Ectodermal cell (in vitro differentiated cells): ENCODE data around the gene RNF115.
A peak's percentile ranks its signal among the peaks of the same experiment; 100 is the strongest.
"Not testable (repeated sequence)": the region's sequence is repeated elsewhere in the genome, so short reads cannot be mapped to it uniquely, and the experiment has no call there.

Source experiments
- H3K27ac ChIP-seq: 2 replicates; pipeline ENCODE4 v1.7.0; 2013; ENCODE audit warnings: mild to moderate bottlenecking, low read depth, low read length; ENCODE audit not compliant: insufficient read depth, poor library complexity, severe bottlenecking
- H3K27me3 ChIP-seq: 2 replicates; pipeline ENCODE4 v1.7.0; 2013; ENCODE audit warnings: mild to moderate bottlenecking, low read length; ENCODE audit not compliant: insufficient read depth, control insufficient read depth, poor library complexity, severe bottlenecking
- H3K36me3 ChIP-seq: one replicate; pipeline ENCODE4 v1.7.0; 2013; ENCODE audit warnings: low read length; ENCODE audit not compliant: control insufficient read depth, insufficient read depth
- H3K4me1 ChIP-seq: one replicate; pipeline ENCODE4 v1.7.0; 2013; ENCODE audit warnings: low read length; ENCODE audit not compliant: control insufficient read depth, insufficient read depth
- H3K4me3 ChIP-seq: 2 replicates; pipeline ENCODE4 v1.7.0; 2013; ENCODE audit warnings: low read depth, low read length, control low read depth; ENCODE audit not compliant: insufficient read depth
- H3K9me3 ChIP-seq: 2 replicates; pipeline ENCODE4 v1.7.0; 2013; ENCODE audit warnings: mild to moderate bottlenecking, low read length, moderate library complexity; ENCODE audit not compliant: control insufficient read depth
- WGBS, 2 experiments: methylation state at CpG; one replicate each; pipeline ENCODE4 v1.1.7; 2013; ENCODE audit warnings: missing lambda C conversion rate in 2 of 2; 5-methylcytosine and 5-hydroxymethylcytosine counted together

The RNF115 gene

DNA sequence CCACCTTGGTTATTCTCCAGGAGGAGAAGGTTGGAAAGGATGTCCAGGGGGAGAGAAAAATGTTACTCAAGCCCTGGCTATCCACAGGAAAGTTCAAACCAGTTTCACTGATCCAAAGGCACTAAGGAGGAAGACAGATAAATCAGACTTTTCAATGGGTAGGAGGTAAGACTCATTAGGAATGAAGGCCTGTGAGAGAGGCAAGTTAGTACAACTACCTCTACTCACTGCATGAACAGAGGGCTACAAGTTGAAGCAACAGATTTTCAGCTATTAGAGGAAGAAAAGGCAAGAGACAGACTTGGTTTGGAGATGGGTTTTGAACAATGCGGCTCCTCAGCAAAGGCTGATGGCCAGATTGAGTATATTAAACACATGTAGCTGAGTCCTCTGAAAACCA is 87.7 kb downstream of the RNF115 start:
- H3K27ac ChIP-seq = no peak overlapping the region
- no peaks in the 10 kb centered on the region for H3K27me3 ChIP-seq
- 94 to 96% methylated on average over 1 of the region's 1 CpG for WGBS, 2 experiments
- H3K4me3 ChIP-seq = no peak overlapping the region
- H3K9me3 ChIP-seq = no peaks in the 10 kb centered on the region
- no peaks in the 10 kb centered on the region for H3K4me1 ChIP-seq
- H3K36me3 ChIP-seq = no peaks in the 10 kb centered on the region

DNA sequence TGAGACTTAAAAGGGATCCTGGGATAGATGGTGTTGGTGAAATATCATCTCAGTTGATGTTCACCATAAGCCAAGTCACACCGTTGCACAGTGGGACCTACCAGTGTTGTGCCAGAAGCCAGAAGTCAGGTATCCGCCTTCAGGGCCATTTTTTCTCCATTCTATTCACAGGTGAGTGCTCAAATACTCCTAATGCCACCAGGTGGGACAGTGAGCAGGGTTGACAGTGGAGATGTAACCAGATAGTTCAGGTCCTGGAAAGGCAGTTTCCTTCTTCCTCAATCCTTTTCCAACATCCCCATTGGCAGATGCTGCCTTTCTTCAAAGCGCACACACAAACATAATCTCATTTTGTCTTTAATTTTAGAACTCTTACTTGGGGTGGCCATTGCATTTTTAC is 93.0 kb downstream of the RNF115 start:
- H3K27ac ChIP-seq = no peak overlapping the region
- H3K36me3 ChIP-seq = no peaks in the 10 kb centered on the region
- 95 to 96% methylated on average over 3 of the region's 3 CpGs for WGBS, 2 experiments
- H3K9me3 ChIP-seq = no peaks in the 10 kb centered on the region
- H3K4me3 ChIP-seq = no peak overlapping the region
- H3K27me3 ChIP-seq = no peaks in the 10 kb centered on the region
- H3K4me1 ChIP-seq = peaks cover 4% of the 10 kb centered on the region

DNA sequence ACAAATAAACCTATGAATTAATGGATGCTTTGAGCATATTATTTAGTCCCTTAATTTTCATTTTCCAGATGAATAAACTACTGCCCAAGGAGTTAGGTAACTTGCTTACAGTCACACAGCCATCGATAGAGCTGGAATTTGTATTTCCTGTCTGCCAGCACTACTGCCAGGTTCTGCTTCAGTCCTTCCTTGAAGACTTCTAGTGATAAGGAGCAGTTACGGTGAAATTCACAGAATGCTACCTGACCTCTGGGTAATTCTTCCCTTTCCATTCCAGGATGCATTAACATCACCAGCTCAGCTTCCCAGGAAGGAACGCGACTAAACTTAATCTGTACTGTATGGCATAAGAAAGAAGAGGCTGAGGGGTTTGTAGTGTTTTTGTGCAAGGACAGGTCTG is 93.4 kb downstream of the RNF115 start:
- H3K4me1 ChIP-seq = peaks cover 4% of the 10 kb centered on the region
- no peaks in the 10 kb centered on the region for H3K27me3 ChIP-seq
- H3K27ac ChIP-seq = no peak overlapping the region
- H3K9me3 ChIP-seq = no peaks in the 10 kb centered on the region
- no peak overlapping the region for H3K4me3 ChIP-seq
- 95 to 96% methylated on average over 4 of the region's 4 CpGs for WGBS, 2 experiments
- no peaks in the 10 kb centered on the region for H3K36me3 ChIP-seq

DNA sequence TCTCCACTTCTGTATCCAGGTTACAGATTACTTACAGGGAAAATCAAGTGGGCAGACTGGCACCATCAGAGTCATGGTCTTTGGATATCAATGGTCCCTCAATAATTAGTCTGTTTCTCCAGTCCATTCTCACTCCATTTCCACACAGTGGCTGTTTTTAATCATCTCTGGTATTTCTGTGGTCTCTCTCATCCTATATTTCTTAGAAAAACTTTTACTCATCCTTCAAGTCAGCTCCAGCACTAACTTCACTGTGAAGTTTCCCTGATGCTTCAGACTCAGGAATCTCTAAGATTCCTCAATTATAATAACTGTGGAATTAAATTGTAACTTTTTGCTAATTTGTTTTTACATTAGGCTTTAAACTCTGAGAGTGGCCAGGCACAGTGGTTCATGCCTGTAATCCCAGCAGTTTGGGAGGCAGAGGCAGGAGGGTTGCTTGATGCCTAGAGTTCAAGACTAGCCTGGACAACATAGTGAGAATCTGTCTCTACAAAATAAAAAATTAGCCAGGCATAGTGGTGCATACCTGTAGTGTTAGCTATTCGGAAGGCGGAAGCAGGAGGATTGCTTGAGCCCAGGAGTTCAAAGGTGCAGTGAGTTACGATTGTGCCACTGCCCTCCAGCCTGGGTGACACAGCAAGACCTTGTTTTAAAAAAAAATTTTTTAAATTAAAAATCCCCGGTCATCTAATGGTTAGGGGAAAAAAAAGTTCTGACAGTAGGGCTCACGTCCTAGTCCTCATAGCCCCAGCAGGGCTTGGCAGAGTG is 94.0 kb downstream of the RNF115 start:
- Histone ChIP-seq H3K27ac (no peak overlapping the region), H3K4me1 (peaks cover 4% of the 10 kb centered on the region), H3K27me3 (no peaks in the 10 kb centered on the region), H3K4me3 (no peak overlapping the region), H3K9me3 (no peaks in the 10 kb centered on the region), H3K36me3 (no peaks in the 10 kb centered on the region)
- WGBS, 2 experiments = 95 to 97% methylated on average over 5 of the region's 5 CpGs

DNA sequence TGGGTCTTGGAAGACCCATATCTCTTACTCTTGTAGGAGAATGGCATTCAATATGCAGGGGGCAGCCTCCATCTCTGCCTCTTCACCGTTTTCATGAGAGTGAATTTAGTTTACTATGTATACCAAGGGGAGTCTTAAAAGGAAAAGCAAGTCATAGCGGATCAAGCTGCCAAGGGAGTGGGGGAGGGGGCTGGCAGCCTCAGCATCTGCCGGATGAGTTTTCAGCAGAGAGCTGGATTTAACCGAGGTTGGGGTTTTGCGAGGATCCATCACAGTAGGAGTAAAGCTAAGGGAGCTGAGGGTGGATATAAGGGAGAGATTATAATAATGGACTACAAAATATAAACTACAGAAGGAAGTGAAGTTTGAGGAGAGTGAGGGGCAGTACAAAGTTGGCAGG is 94.7 kb downstream of the RNF115 start:
- no peaks in the 10 kb centered on the region for H3K9me3 ChIP-seq
- H3K4me1 ChIP-seq = peaks cover 4% of the 10 kb centered on the region
- H3K27me3 ChIP-seq = no peaks in the 10 kb centered on the region
- H3K4me3 ChIP-seq = no peak overlapping the region
- 65 to 66% methylated on average over 5 of the region's 5 CpGs for WGBS, 2 experiments
- H3K36me3 ChIP-seq = no peaks in the 10 kb centered on the region
- no peak overlapping the region for H3K27ac ChIP-seq

DNA sequence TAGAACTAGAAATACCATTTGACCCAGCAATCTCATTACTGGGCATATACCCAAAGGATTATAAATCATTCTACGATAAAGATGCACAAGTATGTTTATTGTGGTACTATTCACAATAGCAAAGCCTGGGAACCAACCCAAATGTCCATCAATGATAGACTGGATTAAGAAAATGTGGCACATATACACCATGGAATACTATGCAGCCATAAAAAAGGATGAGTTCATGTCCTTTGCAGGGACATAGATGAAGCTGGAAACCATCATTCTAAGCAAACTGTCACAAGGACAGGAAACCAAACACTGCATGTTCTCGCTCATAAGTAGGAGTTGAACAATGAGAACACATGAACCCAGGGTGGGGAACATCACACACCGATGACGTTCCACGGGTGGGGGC is 97.7 kb downstream of the RNF115 start:
- not testable (repeated sequence) for H3K4me3 ChIP-seq, H3K27me3 ChIP-seq, H3K4me1 ChIP-seq, H3K9me3 ChIP-seq, H3K27ac ChIP-seq, H3K36me3 ChIP-seq
- 90 to 97% methylated on average over 4 to 5 of the region's 5 CpGs for WGBS, 2 experiments

DNA sequence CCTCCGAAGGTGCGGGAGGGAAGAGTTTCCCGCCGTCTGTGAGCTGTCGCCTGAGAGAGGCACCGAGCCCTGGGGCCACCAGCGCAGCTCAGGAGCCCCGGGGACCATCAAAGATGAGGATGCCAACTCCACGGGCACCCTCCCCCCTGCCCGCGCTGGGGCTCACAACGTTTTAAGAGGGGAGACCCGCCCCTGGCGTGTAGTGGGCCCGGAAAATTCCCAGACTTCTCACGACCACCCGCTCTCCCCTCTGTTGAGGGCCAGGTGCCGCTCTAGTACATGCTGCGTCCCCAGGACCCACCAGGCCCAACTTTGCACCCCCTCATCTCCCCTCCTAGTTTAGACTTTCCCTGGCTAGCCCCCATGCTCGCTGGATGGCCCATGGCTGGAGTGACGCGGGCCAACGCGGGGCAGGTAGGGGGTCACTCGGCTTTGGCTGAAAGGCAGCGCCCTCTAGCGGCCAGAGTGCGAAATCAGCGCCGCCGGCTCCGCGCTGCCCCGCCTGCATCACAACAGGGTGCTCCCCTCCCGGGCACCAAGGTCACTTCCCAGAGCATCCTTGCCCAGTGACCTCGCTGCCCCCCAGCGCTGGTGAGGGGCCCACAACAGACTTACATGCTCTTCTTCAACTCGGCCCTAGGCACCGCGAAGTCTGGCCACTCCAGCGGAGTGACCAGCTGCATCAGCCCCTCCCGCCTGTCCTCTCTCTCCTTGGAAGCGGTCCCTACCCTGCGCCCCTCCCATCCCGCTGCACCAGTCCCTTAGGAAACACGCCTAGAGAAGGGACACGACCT is 102.8 kb downstream of the RNF115 start:
- Histone ChIP-seq H3K36me3 (no peaks in the 10 kb centered on the region), H3K27ac (no peak overlapping the region), H3K4me3 (peak overlapping the region; percentile 26), H3K27me3 (peaks cover 10% of the 10 kb centered on the region), H3K9me3 (no peaks in the 10 kb centered on the region), H3K4me1 (peaks cover 6% of the 10 kb centered on the region)
- WGBS, 2 experiments = 29 to 32% methylated on average over 47 of the region's 47 CpGs

DNA sequence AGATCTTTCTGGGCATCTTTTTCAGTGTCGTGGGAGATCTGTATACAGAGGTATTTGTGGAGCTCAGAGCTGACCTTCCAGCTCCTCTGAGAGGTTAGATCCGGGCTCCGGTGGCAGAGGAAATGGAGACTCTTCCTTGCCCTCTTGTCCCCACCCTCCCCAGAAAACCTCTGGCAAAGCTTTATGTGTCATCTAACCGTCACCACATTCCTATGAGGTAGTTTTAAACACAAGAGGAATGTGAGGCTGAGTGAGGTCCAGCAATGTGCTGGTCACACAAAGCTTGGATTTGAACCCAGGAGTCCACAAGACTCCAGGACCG is 103.4 kb downstream of the RNF115 start:
- Histone ChIP-seq H3K9me3 (no peaks in the 10 kb centered on the region), H3K27me3 (peaks cover 10% of the 10 kb centered on the region), H3K4me1 (peaks cover 12% of the 10 kb centered on the region), H3K27ac (no peak overlapping the region), H3K36me3 (no peaks in the 10 kb centered on the region), H3K4me3 (no peak overlapping the region)
- 90 to 91% methylated on average over 5 of the region's 5 CpGs for WGBS, 2 experiments

DNA sequence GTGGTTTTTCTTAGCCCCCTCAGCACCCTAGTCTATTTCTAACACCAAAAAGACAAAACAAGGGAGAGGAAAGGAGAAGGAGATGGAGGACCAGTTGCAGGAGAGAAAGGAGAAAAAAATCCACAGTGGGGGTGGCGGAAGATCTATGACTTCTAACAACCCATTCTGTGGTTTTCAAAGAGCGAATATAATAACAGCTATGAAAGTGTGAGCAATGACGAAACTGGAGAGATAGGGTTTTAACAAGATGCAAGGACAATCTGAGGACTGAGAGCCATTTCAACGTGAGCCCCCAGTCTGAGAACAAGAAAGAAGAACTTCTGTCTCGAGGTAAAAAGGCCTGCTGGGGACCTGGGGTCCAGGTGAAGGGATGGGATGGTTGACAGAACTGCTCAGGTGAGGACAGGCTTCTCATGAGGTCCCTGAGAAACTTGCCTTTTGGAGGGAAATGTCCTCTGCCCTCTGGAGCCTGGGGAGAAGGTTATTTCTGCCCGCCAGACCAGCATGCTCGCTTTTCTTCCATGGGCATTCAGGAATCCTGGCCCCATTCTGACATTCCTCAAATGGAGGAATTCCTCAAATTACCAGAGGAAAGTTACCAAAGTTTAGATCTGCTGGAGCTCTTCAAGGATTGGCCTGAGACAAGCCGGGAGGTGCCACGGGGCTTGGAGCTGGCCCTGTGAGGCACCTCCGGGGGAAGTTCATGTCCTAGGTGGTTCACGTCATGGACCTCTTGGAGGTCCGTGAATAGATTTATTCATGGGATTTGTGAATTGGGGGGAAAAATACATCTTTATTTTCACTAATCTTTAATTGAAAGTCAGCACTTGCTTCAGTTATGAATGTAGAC is 104.4 kb downstream of the RNF115 start, which contains the start of gene CD160:
TSS of gene CD160 (plus strand) at position 270 of the 850 bp plus-strand sequence. CDS start 8,829 bp downstream, outside the sequence.
- 91 to 94% methylated on average over 11 to 12 of the region's 12 CpGs for WGBS, 2 experiments
- H3K4me3 ChIP-seq = no peak within 1 kb of the TSS
- peaks cover 10% of the 10 kb centered on the region for H3K27me3 ChIP-seq
- no peaks in the 10 kb centered on the region for H3K36me3 ChIP-seq
- H3K4me1 ChIP-seq = peaks cover 13% of the 10 kb centered on the region
- H3K27ac ChIP-seq = no peak within 1 kb of the TSS
- no peaks in the 10 kb centered on the region for H3K9me3 ChIP-seq

DNA sequence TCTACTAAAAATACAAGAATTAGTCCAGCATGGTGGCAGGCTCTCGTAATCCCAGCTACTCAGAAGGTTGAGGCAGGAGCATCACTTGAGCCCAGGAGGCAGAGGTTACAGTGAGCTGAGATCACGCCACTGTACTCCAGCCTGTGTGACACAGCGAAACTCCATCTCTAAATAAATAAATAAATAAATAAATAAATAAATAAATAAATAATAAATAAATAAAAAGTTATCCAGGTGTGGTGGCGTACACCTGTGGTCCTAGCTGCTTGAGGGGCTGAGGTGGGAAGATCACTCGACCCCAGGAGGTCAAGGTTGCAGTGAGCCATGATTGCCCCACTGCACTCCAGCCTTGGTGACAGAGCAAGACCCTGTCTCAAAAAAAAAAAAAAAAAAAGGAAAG is 105.4 kb downstream of the RNF115 start:
- not testable (repeated sequence) for H3K4me3 ChIP-seq, H3K36me3 ChIP-seq, H3K27ac ChIP-seq, H3K9me3 ChIP-seq
- peaks cover 13% of the 10 kb centered on the region for H3K4me1 ChIP-seq
- H3K27me3 ChIP-seq = peaks cover 10% of the 10 kb centered on the region
- 85 to 95% methylated on average over 4 of the region's 5 CpGs for WGBS, 2 experiments
